ENCODE data around the gene CNGA3.

Gene CNGA3

DNA sequence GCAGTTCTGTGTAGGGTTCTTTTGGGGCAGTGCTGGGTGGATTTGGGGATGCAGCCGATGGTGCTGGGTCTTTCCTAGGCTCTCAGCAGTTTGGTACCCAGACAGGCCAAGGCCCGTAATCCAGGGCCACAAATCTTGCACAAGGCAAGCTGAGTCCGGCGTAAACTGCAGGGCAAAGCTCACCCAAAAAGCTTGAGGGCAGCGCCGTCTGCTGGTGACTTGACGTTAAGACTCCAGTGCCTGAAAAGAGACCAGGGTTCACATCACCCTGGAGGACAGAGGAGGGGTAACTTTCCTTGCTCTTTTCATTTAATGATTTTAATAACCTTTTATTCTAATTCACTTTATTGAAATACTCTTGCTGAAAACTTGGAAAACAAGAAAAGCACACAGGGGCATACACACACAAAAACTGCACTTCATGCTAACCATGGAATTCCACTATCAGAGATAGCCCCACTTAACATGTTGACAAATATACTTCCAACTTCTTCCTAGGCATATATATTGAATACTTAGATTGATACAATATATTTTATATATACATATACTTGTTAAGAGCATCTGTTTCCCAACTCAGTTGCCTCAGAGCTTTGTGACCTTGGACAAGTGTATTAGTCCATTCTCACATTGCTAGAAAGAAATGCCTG lies 38.9 kb downstream of the CNGA3 start:
- no peaks in the 10 kb centered on the region for H3K27me3 ChIP-seq (ENCODE audit: control insufficient read depth, insufficient read depth, low read length)
- H3K36me3 ChIP-seq (ENCODE audit: control insufficient read depth, insufficient read depth, low read length): no peaks in the 10 kb centered on the region
- peak; percentile 78 for DNase-seq (ENCODE audit: low read depth, low spot score)
- H3K27ac ChIP-seq (ENCODE audit: low read length): no peak overlapping the region
- H3K4me1 ChIP-seq (ENCODE audit: control insufficient read depth, insufficient read depth, low read length): no peaks in the 10 kb centered on the region
- WGBS (ENCODE audit: insufficient coverage, insufficient read length): no CpG with 5 or more reads among the region's 7 CpGs
- H3K9me3 ChIP-seq (ENCODE audit: control insufficient read depth, insufficient read depth, low read length): no peaks in the 10 kb centered on the region
- no peak overlapping the region for H3K4me3 ChIP-seq (ENCODE audit: low read length)

DNA sequence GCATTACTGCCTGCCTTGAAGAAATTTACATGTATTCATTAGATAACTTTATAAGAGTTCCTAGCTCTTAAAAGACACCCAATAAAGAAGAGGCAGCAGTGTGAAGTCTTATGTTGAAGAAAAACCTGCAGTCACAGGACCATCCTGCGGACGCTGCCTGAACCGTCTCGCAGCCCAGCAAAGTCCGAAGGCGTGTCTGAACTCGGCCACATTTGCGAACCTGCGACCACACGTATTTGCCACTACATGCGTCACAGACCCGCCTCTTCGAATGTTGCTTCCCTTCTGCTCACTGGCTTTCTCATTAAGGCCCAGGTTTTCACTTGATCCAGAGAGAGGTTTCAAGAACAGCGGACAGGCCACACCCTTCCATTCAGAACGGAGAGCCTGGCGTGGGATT lies 41.2 kb downstream of the CNGA3 start:
- Histone ChIP-seq H3K4me3 (ENCODE audit: low read length) (no peak overlapping the region), H3K27me3 (ENCODE audit: control insufficient read depth, insufficient read depth, low read length) (no peaks in the 10 kb centered on the region), H3K36me3 (ENCODE audit: control insufficient read depth, insufficient read depth, low read length) (no peaks in the 10 kb centered on the region), H3K4me1 (ENCODE audit: control insufficient read depth, insufficient read depth, low read length) (no peaks in the 10 kb centered on the region), H3K9me3 (ENCODE audit: control insufficient read depth, insufficient read depth, low read length) (no peaks in the 10 kb centered on the region), H3K27ac (ENCODE audit: low read length) (no peak overlapping the region)
- WGBS (ENCODE audit: insufficient coverage, insufficient read length): no CpG with 5 or more reads among the region's 16 CpGs
- no peak for DNase-seq (ENCODE audit: low read depth, low spot score)

DNA sequence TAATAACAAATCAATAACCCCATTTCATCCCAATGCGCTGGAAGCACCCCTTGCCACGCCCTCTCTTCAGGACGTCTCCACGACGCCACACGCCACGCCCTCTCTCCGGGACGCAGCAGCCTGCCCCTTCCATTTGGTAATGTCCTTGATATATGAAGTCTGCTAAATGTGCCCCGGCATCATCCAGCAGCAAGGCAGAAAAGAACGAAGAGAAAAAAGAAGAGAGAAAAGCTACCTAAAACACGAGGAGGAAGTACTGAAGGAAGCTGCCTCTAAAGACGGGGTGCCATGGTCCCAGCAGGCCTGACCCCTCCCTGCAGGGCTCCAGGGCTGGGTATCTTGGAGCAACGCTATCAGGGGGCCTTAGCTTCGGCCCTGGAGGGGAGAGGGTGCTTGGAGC lies 41.8 kb downstream of the CNGA3 start:
- H3K27ac ChIP-seq (ENCODE audit: low read length): no peak overlapping the region
- no CpG with 5 or more reads among the region's 15 CpGs for WGBS (ENCODE audit: insufficient coverage, insufficient read length)

DNA sequence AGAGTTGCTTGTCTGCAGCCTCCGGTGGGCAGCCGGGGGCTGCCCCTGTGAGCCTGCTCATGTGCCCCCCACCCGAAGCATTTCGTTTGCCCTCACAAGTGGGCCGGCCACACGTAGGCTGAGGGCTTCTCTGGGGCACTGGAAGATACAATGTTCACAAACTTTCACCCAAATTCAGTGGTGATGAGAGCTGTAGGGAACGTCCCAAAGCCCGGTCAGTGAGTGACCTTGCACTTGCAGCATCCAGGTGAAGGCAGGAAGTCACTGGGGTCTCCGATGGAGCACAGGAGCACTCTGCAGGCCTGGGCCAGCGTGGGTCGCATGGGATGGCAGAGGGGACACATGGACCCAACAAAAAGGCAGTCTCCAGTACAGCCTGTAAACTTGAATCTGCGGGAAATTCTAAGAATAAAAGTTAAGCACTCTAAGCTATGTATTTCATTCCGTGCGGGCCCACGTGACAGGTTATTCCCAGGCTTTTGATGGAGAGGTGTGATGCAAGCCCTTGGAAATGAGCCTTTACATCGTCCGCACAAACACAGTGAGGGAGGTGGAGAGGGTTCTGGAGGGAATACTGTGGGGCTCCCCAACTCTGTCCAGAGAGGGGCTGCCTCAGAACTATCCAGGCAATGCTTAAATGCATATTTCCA lies 42.5 kb downstream of the CNGA3 start:
- no CpG with 5 or more reads among the region's 17 CpGs for WGBS (ENCODE audit: insufficient coverage, insufficient read length)
- Histone ChIP-seq H3K27ac (ENCODE audit: low read length) (no peak overlapping the region), H3K4me3 (ENCODE audit: low read length) (no peak overlapping the region), H3K36me3 (ENCODE audit: control insufficient read depth, insufficient read depth, low read length) (no peaks in the 10 kb centered on the region), H3K4me1 (ENCODE audit: control insufficient read depth, insufficient read depth, low read length) (no peaks in the 10 kb centered on the region), H3K9me3 (ENCODE audit: control insufficient read depth, insufficient read depth, low read length) (no peaks in the 10 kb centered on the region), H3K27me3 (ENCODE audit: control insufficient read depth, insufficient read depth, low read length) (no peaks in the 10 kb centered on the region)
- no peak for DNase-seq (ENCODE audit: low read depth, low spot score)

More for the DNA sequence above, 41.8 kb downstream of the CNGA3 start:
- no peaks in the 10 kb centered on the region for H3K4me1 ChIP-seq (ENCODE audit: control insufficient read depth, insufficient read depth, low read length)
- no peaks in the 10 kb centered on the region for H3K36me3 ChIP-seq (ENCODE audit: control insufficient read depth, insufficient read depth, low read length)
- DNase-seq (ENCODE audit: low read depth, low spot score): no peak
- no peaks in the 10 kb centered on the region for H3K27me3 ChIP-seq (ENCODE audit: control insufficient read depth, insufficient read depth, low read length)
- no peaks in the 10 kb centered on the region for H3K9me3 ChIP-seq (ENCODE audit: control insufficient read depth, insufficient read depth, low read length)
- H3K4me3 ChIP-seq (ENCODE audit: low read length): no peak overlapping the region

DNA sequence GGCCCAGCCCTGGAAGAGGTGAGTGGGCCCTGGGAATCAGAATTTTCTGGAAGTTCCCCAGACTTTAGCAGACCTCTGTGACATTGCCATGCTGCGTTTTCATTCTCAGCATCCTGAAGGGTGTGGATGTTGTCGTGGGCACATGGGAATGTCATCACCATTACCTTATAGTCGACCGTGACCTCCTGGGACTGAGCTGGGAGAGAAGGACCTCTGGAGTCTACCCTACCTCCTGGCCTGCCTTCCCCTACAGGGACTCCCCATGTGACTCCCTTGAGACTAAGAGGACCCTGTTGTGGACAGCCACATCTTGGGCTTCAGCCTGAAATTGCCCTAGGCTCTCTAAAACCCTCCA lies 43.0 kb downstream of the CNGA3 start:
- Histone ChIP-seq H3K36me3 (ENCODE audit: control insufficient read depth, insufficient read depth, low read length) (no peaks in the 10 kb centered on the region), H3K27me3 (ENCODE audit: control insufficient read depth, insufficient read depth, low read length) (no peaks in the 10 kb centered on the region), H3K4me3 (ENCODE audit: low read length) (no peak overlapping the region), H3K27ac (ENCODE audit: low read length) (no peak overlapping the region), H3K9me3 (ENCODE audit: control insufficient read depth, insufficient read depth, low read length) (no peaks in the 10 kb centered on the region), H3K4me1 (ENCODE audit: control insufficient read depth, insufficient read depth, low read length) (no peaks in the 10 kb centered on the region)
- no peak for DNase-seq (ENCODE audit: low read depth, low spot score)
- WGBS (ENCODE audit: insufficient coverage, insufficient read length): no CpG with 5 or more reads among the region's 4 CpGs

DNA sequence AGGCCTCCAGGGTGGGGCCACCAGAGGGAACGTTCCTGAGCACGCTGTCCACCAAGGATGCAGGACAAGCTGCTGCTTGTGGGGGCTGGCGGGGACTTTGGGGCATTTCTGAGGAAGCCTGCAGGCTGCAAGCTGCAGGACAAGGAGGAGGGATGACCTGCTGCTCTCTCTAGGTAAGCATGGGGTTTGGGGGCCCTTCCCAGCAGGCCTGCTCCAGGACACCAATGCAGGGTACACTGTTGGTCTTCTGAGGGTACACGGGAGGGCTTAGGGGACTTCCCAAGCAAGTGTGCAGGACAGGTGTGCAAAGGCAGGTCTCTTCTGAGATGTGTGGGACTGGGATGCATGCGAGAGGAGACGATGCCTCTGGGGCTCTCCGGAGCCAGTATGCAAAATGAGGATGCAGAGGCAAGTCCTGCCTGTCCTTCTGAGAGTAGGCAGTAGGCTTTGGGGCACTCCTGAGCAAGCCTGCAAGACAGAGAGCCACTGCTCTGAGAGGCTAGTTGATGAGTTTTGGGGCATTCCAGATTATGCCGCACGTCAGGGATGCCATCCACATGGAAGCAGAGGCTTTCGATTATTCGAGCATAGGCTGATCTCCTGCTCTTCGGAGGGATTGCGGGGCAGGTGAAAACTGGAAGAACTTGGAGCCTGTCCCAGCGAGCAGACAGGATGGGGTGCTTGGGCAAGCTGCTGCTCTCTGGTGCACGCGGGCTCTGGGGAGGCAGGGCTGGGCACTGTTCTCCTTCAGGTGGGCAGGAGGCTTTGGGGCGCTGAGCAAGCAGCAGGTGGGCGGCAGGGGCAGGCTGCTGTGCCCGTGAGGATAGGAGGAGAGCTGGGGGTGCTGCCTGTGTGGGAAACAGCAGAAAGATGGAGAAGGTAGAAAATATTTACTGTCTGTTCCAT lies 44.6 kb downstream of the CNGA3 start:
- Histone ChIP-seq H3K36me3 (ENCODE audit: control insufficient read depth, insufficient read depth, low read length) (no peaks in the 10 kb centered on the region), H3K4me1 (ENCODE audit: control insufficient read depth, insufficient read depth, low read length) (no peaks in the 10 kb centered on the region), H3K27ac (ENCODE audit: low read length) (no peak overlapping the region), H3K27me3 (ENCODE audit: control insufficient read depth, insufficient read depth, low read length) (no peaks in the 10 kb centered on the region), H3K9me3 (ENCODE audit: control insufficient read depth, insufficient read depth, low read length) (no peaks in the 10 kb centered on the region), H3K4me3 (ENCODE audit: low read length) (no peak overlapping the region)
- no CpG with 5 or more reads among the region's 19 CpGs for WGBS (ENCODE audit: insufficient coverage, insufficient read length)
- no peak for DNase-seq (ENCODE audit: low read depth, low spot score)

DNA sequence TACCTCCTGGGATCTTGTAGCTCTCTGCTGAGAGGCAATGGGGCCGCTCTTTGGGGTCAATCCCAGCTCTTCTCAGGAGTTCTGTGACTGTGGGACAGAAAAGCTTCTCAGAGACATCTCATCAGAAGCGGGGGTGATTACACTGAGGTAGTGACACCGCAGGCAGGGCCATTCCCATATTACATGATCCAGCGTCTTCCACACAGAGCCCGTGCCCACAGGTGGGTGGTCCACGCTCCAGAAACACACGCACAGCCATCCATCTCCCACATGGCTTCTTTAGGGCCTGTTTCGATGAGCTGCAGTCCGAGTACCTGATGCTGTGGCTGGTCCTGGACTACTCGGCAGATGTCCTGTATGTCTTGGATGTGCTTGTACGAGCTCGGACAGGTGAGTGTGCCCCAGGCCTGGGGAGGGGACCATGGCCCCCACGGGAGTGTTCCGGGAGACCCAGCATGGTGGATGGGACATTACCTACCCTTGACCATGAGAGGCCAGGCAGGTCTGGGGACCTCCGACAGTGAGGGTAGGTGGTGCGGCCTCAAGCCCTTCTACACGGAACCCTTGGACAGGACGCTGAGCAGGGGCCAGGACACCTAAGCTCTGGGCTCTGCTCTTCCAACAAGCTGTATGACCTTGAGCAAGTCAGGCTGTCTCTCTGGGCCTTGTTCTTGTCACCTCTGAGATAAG lies 45.5 kb downstream of the CNGA3 start:
- no peaks in the 10 kb centered on the region for H3K27me3 ChIP-seq (ENCODE audit: control insufficient read depth, insufficient read depth, low read length)
- no peak overlapping the region for H3K27ac ChIP-seq (ENCODE audit: low read length)
- H3K9me3 ChIP-seq (ENCODE audit: control insufficient read depth, insufficient read depth, low read length): no peaks in the 10 kb centered on the region
- WGBS (ENCODE audit: insufficient coverage, insufficient read length): no CpG with 5 or more reads among the region's 18 CpGs
- no peaks in the 10 kb centered on the region for H3K4me1 ChIP-seq (ENCODE audit: control insufficient read depth, insufficient read depth, low read length)
- H3K4me3 ChIP-seq (ENCODE audit: low read length): no peak overlapping the region
- H3K36me3 ChIP-seq (ENCODE audit: control insufficient read depth, insufficient read depth, low read length): no peaks in the 10 kb centered on the region
- no peak for DNase-seq (ENCODE audit: low read depth, low spot score)

DNA sequence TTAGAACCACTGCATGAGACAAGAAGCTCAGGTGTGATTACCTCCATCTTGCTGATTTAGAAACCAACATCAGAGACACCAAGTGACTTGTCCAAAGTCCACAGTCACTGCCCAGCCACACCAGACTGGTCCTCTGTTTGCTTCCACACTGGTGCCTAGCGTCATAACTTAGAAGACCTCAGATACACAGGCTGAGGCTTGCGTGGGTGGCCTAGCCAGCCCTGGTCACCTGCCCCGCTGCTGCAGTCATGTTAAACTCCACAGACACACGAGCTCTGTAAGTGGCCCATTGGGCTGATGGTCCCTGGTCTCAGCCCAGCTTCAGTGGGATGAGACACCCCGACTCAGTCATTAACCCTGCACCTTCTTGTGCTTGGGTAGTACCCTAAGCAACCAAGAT lies 47.1 kb downstream of the CNGA3 start:
- Histone ChIP-seq H3K36me3 (ENCODE audit: control insufficient read depth, insufficient read depth, low read length) (no peaks in the 10 kb centered on the region), H3K4me1 (ENCODE audit: control insufficient read depth, insufficient read depth, low read length) (no peaks in the 10 kb centered on the region), H3K27me3 (ENCODE audit: control insufficient read depth, insufficient read depth, low read length) (no peaks in the 10 kb centered on the region), H3K4me3 (ENCODE audit: low read length) (no peak overlapping the region), H3K27ac (ENCODE audit: low read length) (no peak overlapping the region), H3K9me3 (ENCODE audit: control insufficient read depth, insufficient read depth, low read length) (no peaks in the 10 kb centered on the region)
- DNase-seq (ENCODE audit: low read depth, low spot score): no peak
- WGBS (ENCODE audit: insufficient coverage, insufficient read length): no CpG with 5 or more reads among the region's 5 CpGs

DNA sequence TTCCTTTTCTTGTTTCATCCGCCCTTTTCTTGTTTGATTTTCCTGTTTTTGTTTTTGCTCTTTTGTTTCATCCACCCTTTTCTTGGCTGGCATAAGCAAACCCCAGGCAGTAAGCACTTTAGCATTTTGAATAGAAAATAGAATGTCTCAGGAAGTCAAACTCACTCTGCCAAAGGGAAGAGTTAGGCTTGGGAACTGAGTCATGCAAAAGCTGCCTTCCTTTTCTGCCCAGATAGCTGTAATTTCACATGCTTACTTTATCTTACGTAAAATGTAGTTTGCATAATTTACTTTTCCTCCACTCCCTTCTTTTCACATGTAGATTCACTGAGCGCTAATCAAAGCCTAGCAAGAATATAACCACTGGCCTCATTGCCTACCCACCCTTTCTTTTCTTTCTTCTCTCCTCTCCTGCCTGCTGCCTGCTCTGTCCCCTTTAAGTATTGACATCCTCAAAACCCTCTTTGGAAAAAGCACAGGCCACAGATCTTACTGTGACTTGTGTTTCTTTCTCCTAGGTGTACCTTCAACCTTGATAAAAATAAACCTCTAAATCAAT lies 48.4 kb downstream of the CNGA3 start:
- Histone ChIP-seq H3K9me3 (ENCODE audit: control insufficient read depth, insufficient read depth, low read length) (no peaks in the 10 kb centered on the region), H3K27me3 (ENCODE audit: control insufficient read depth, insufficient read depth, low read length) (no peaks in the 10 kb centered on the region), H3K4me1 (ENCODE audit: control insufficient read depth, insufficient read depth, low read length) (no peaks in the 10 kb centered on the region), H3K4me3 (ENCODE audit: low read length) (no peak overlapping the region), H3K36me3 (ENCODE audit: control insufficient read depth, insufficient read depth, low read length) (no peaks in the 10 kb centered on the region), H3K27ac (ENCODE audit: low read length) (no peak overlapping the region)
- WGBS (ENCODE audit: insufficient coverage, insufficient read length): no CpG with 5 or more reads among the region's 3 CpGs
- no peak for DNase-seq (ENCODE audit: low read depth, low spot score)

DNA sequence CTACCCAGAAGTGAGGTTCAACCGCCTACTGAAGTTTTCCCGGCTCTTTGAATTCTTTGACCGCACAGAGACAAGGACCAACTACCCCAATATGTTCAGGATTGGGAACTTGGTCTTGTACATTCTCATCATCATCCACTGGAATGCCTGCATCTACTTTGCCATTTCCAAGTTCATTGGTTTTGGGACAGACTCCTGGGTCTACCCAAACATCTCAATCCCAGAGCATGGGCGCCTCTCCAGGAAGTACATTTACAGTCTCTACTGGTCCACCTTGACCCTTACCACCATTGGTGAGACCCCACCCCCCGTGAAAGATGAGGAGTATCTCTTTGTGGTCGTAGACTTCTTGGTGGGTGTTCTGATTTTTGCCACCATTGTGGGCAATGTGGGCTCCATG lies 49.7 kb downstream of the CNGA3 start:
- Histone ChIP-seq H3K27me3 (ENCODE audit: control insufficient read depth, insufficient read depth, low read length) (no peaks in the 10 kb centered on the region), H3K36me3 (ENCODE audit: control insufficient read depth, insufficient read depth, low read length) (no peaks in the 10 kb centered on the region), H3K9me3 (ENCODE audit: control insufficient read depth, insufficient read depth, low read length) (no peaks in the 10 kb centered on the region), H3K27ac (ENCODE audit: low read length) (no peak overlapping the region), H3K4me3 (ENCODE audit: low read length) (no peak overlapping the region), H3K4me1 (ENCODE audit: control insufficient read depth, insufficient read depth, low read length) (no peaks in the 10 kb centered on the region)
- WGBS (ENCODE audit: insufficient coverage, insufficient read length): no CpG with 5 or more reads among the region's 6 CpGs
- DNase-seq (ENCODE audit: low read depth, low spot score): no peak

Data from iPS DF 6.9 (cell line).